Mesendoderm (in vitro differentiated cells): Measurements from ENCODE around the gene RFXAP.

ENCODE experiments used
- DNase-seq: peaks from one replicate; pipeline ENCODE4 v3.0.0; 2013
- H2AK5ac ChIP-seq: 2 replicates; pipeline ENCODE4 v1.6.1; 2013; ENCODE audit warnings: low read length, inconsistent platforms
- H2BK120ac ChIP-seq: 2 replicates; pipeline ENCODE4 v1.6.1; 2013; ENCODE audit warnings: low read depth, mild to moderate bottlenecking, low read length, moderate library complexity, mixed read lengths
- H2BK15ac ChIP-seq: replicated peaks from 2 replicates; pipeline ENCODE4 v1.6.1; 2013; ENCODE audit warnings: low read depth, mild to moderate bottlenecking, moderate library complexity
- H2BK5ac ChIP-seq: 2 replicates; pipeline ENCODE4 v1.6.1; 2013; ENCODE audit warnings: low read length, inconsistent platforms
- H3K18ac ChIP-seq: 2 replicates; pipeline ENCODE4 v1.6.1; 2013; ENCODE audit warnings: mild to moderate bottlenecking, low read length, mixed read lengths
- H3K23ac ChIP-seq: one replicate; pipeline ENCODE4 v1.6.1; 2013; ENCODE audit warnings: low read length
- H3K27ac ChIP-seq: 2 replicates; pipeline ENCODE4 v1.5.1; 2013; ENCODE audit warnings: low read depth, mild to moderate bottlenecking, inconsistent platforms, low read length, moderate library complexity
- H3K27me3 ChIP-seq: 2 replicates; pipeline ENCODE4 v1.6.1; 2013; ENCODE audit warnings: low read length, control low read depth, mild to moderate bottlenecking, inconsistent platforms; ENCODE audit not compliant: insufficient read depth, poor library complexity
- H3K36me3 ChIP-seq: 2 replicates; pipeline ENCODE4 v1.6.1; 2013; ENCODE audit warnings: low read length, inconsistent platforms; ENCODE audit not compliant: control insufficient read depth, insufficient read depth
- H3K4ac ChIP-seq: one replicate; pipeline ENCODE4 v1.6.1; 2013; ENCODE audit warnings: low read depth, mild to moderate bottlenecking, low read length, moderate library complexity
- H3K4me1 ChIP-seq: 2 replicates; pipeline ENCODE4 v1.6.1; 2013; ENCODE audit warnings: low read depth, low read length, inconsistent platforms; ENCODE audit not compliant: control insufficient read depth
- H3K4me2 ChIP-seq: 2 replicates; pipeline ENCODE4 v1.6.1; 2013; ENCODE audit warnings: low read length
- H3K4me3 ChIP-seq: 2 replicates; pipeline ENCODE4 v1.5.1; 2013; ENCODE audit warnings: mild to moderate bottlenecking, low read length
- H3K56ac ChIP-seq: one replicate; pipeline ENCODE4 v1.6.1; 2013; ENCODE audit warnings: low read length
- H3K79me1 ChIP-seq: 2 replicates; pipeline ENCODE4 v1.6.1; 2013; ENCODE audit warnings: low read length, inconsistent platforms
- H3K79me2 ChIP-seq: 2 replicates; pipeline ENCODE4 v1.6.1; 2013; ENCODE audit warnings: mild to moderate bottlenecking, low read length; ENCODE audit not compliant: control insufficient read depth, insufficient read depth
- H3K9ac ChIP-seq: 2 replicates; pipeline ENCODE4 v1.6.1; 2013; ENCODE audit warnings: low read length, inconsistent platforms
- H4K5ac ChIP-seq: one replicate; pipeline ENCODE4 v1.6.1; 2013; ENCODE audit warnings: low read length
- H4K8ac ChIP-seq: one replicate; pipeline ENCODE4 v1.6.1; 2013; ENCODE audit warnings: low read depth, mild to moderate bottlenecking, control low read depth, low read length, moderate library complexity
- WGBS: extraction: QIAGEN DNeasy Blood & Tissue Kit; methylation state at CpG from one replicate; pipeline ENCODE4 v1.1.7; 2013; ENCODE audit warnings: low lambda C conversion rate, missing lambda C conversion rate; ENCODE audit not compliant: insufficient coverage; ENCODE audit errors: extremely low coverage; 5-methylcytosine and 5-hydroxymethylcytosine counted together

The RFXAP gene

GRCh38 chr13:36789061-36789460, 30.0 kb upstream of the RFXAP start:
- WGBS: no CpG with 5 or more reads among the region's 3 CpGs
- H3K9ac ChIP-seq: no peak overlapping the region

GRCh38 chr13:36789730-36790129, 29.3 kb upstream of the RFXAP start:
- Histone ChIP-seq H4K5ac (no peak overlapping the region), H3K9ac (no peak overlapping the region), H3K18ac (no peak overlapping the region), H3K56ac (no peak overlapping the region), H3K36me3 (no peaks in the 10 kb centered on the region), H3K79me2 (no peaks in the 10 kb centered on the region), H2BK5ac (no peak overlapping the region), H3K4me1 (no peaks in the 10 kb centered on the region), H3K79me1 (no peaks in the 10 kb centered on the region), H3K23ac (no peak overlapping the region), H3K4ac (no peak overlapping the region), H2BK15ac (no peak overlapping the region), H3K27ac (no peak overlapping the region), H3K4me2 (no peak overlapping the region), H2AK5ac (no peak overlapping the region), H2BK120ac (no peak overlapping the region), H3K4me3 (no peak overlapping the region), H4K8ac (no peak overlapping the region), H3K27me3 (no peaks in the 10 kb centered on the region)
- DNase-seq: no peak
- WGBS: no CpG with 5 or more reads among the region's 4 CpGs

More at GRCh38 chr13:36789061-36789460, 30.0 kb upstream of the RFXAP start:
- H2AK5ac ChIP-seq: no peak overlapping the region
- no peak overlapping the region for H2BK15ac ChIP-seq
- H3K4me2 ChIP-seq: no peak overlapping the region
- H3K4me1 ChIP-seq: no peaks in the 10 kb centered on the region
- H3K23ac ChIP-seq: no peak overlapping the region
- no peak overlapping the region for H3K4ac ChIP-seq
- no peak overlapping the region for H2BK5ac ChIP-seq
- no peak overlapping the region for H2BK120ac ChIP-seq
- H3K4me3 ChIP-seq: no peak overlapping the region
- H3K79me1 ChIP-seq: no peaks in the 10 kb centered on the region
- no peaks in the 10 kb centered on the region for H3K36me3 ChIP-seq
- no peak overlapping the region for H4K8ac ChIP-seq
- H3K27ac ChIP-seq: no peak overlapping the region
- no peaks in the 10 kb centered on the region for H3K79me2 ChIP-seq
- no peak overlapping the region for H3K56ac ChIP-seq
- no peaks in the 10 kb centered on the region for H3K27me3 ChIP-seq
- H4K5ac ChIP-seq: no peak overlapping the region
- no peak for DNase-seq
- no peak overlapping the region for H3K18ac ChIP-seq

DNA sequence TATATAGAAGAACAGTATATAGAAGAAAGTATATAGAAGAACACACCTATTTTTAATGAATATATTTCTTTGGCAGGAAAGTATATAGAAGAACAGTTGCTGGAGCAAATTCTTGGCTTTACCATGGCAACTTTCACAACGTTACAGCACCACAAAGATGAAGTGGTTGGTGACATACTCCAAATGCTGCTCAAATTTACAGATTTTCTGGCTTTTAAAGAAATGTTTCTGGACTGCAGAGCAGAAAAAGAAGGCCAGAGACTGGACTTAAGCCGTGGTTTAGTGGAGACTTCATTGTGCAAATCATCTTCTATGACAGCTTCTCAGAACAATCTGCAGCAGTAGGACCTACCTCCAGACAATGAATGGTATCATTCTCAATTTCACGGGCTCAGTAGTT, 24.3 kb upstream of the RFXAP start:
- no peak overlapping the region for H2BK5ac ChIP-seq
- H3K4ac ChIP-seq: no peak overlapping the region
- no peaks in the 10 kb centered on the region for H3K79me2 ChIP-seq
- no peaks in the 10 kb centered on the region for H3K79me1 ChIP-seq
- H3K4me2 ChIP-seq: no peak overlapping the region
- no peak overlapping the region for H3K18ac ChIP-seq
- no peak overlapping the region for H3K23ac ChIP-seq
- no peak overlapping the region for H2AK5ac ChIP-seq
- WGBS: no CpG with 5 or more reads among the region's 3 CpGs
- no peaks in the 10 kb centered on the region for H3K36me3 ChIP-seq
- H2BK120ac ChIP-seq: no peak overlapping the region
- H3K27me3 ChIP-seq: no peaks in the 10 kb centered on the region
- no peak overlapping the region for H2BK15ac ChIP-seq
- no peak overlapping the region for H4K5ac ChIP-seq
- H3K9ac ChIP-seq: no peak overlapping the region
- H3K4me3 ChIP-seq: no peak overlapping the region
- no peak overlapping the region for H4K8ac ChIP-seq
- no peak for DNase-seq
- no peak overlapping the region for H3K56ac ChIP-seq
- H3K4me1 ChIP-seq: no peaks in the 10 kb centered on the region
- no peak overlapping the region for H3K27ac ChIP-seq

GRCh38 chr13:36795463-36795862, 23.6 kb upstream of the RFXAP start:
- H2BK15ac ChIP-seq: no peak overlapping the region
- H2AK5ac ChIP-seq: no peak overlapping the region
- DNase-seq: peak; percentile 65
- no peak overlapping the region for H3K4ac ChIP-seq
- no peaks in the 10 kb centered on the region for H3K79me2 ChIP-seq
- no peaks in the 10 kb centered on the region for H3K4me1 ChIP-seq
- H2BK5ac ChIP-seq: no peak overlapping the region
- H3K27ac ChIP-seq: no peak overlapping the region
- no peak overlapping the region for H4K8ac ChIP-seq
- H3K36me3 ChIP-seq: no peaks in the 10 kb centered on the region
- no CpG with 5 or more reads among the region's 6 CpGs for WGBS
- H4K5ac ChIP-seq: no peak overlapping the region
- H3K4me2 ChIP-seq: no peak overlapping the region
- H3K4me3 ChIP-seq: no peak overlapping the region
- no peaks in the 10 kb centered on the region for H3K79me1 ChIP-seq
- H3K56ac ChIP-seq: no peak overlapping the region
- H3K18ac ChIP-seq: no peak overlapping the region
- no peaks in the 10 kb centered on the region for H3K27me3 ChIP-seq
- H2BK120ac ChIP-seq: no peak overlapping the region
- no peak overlapping the region for H3K23ac ChIP-seq
- H3K9ac ChIP-seq: no peak overlapping the region

- Histone ChIP-seq H3K4me1 (no peaks in the 10 kb centered on the region), H3K4ac (no peak overlapping the region), H3K4me2 (no peak overlapping the region), H3K9ac (no peak overlapping the region), H3K36me3 (no peaks in the 10 kb centered on the region), H4K5ac (no peak overlapping the region), H2AK5ac (no peak overlapping the region), H3K18ac (no peak overlapping the region), H3K23ac (no peak overlapping the region), H3K4me3 (no peak overlapping the region), H3K27ac (no peak overlapping the region), H3K79me2 (no peaks in the 10 kb centered on the region), H3K56ac (no peak overlapping the region), H3K27me3 (no peaks in the 10 kb centered on the region), H2BK120ac (no peak overlapping the region), H2BK5ac (no peak overlapping the region), H3K79me1 (no peaks in the 10 kb centered on the region), H2BK15ac (no peak overlapping the region), H4K8ac (no peak overlapping the region)
- no CpG with 5 or more reads among the region's 3 CpGs for WGBS
- no peak for DNase-seq
These were observed 23.0 kb upstream of the RFXAP start for GRCh38 chr13:36796052-36796451.

DNA sequence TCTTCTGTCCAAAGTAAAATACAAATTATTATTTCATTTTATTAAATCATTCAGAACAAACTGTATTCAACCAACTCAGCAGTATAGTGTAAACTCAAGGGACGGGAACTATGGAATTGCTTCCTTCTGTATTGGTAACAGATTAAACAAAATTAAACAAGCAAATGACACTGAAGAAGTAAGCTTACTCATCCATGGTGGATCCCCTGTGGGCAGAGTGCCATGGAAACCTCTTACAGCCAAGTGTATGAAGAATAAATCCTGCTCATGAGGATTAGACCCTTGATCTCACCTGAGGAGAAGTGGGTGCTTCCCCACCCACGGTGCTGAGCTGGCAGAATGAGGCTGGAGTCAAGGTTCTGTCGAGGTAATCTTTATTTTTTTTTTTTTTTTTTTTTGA, 18.0 kb upstream of the RFXAP start:
- Histone ChIP-seq H3K79me1 (no peaks in the 10 kb centered on the region), H3K23ac (no peak overlapping the region), H3K27ac (no peak overlapping the region), H4K5ac (no peak overlapping the region), H3K36me3 (no peaks in the 10 kb centered on the region), H3K4me1 (no peaks in the 10 kb centered on the region), H3K9ac (no peak overlapping the region), H3K79me2 (no peaks in the 10 kb centered on the region), H3K4me2 (no peak overlapping the region), H2BK120ac (no peak overlapping the region), H3K27me3 (no peaks in the 10 kb centered on the region), H3K18ac (no peak overlapping the region), H3K56ac (no peak overlapping the region), H4K8ac (no peak overlapping the region), H3K4ac (no peak overlapping the region), H2BK15ac (no peak overlapping the region), H3K4me3 (no peak overlapping the region), H2BK5ac (no peak overlapping the region), H2AK5ac (no peak overlapping the region)
- WGBS: no CpG with 5 or more reads among the region's 3 CpGs
- no peak for DNase-seq
